SK-N-MC (cell line): ENCODE data around the gene TANC1.

Source experiments
- DNase-seq: peaks from one replicate; pipeline ENCODE4 v3.0.0-alpha.2; 2011; ENCODE audit warnings: low read depth, low spot score
- H3K27ac ChIP-seq: fragments of 200-600 bp; sonication (generic); 2 replicates; pipeline ENCODE4 v1.5.1; 2016; ENCODE audit warnings: mixed run types
- H3K36me3 ChIP-seq: fragments of 200-600 bp; sonication (generic); 2 replicates; pipeline ENCODE4 v1.6.1; 2017; ENCODE audit warnings: antibody characterized with exemption, low read length, mixed read lengths; ENCODE audit not compliant: insufficient read depth
- H3K4me3 ChIP-seq: fragments of 200-600 bp; sonication (generic); 2 replicates; pipeline ENCODE4 v1.5.1; 2016
- H3K9ac ChIP-seq: fragments of 200-600 bp; sonication (generic); 2 replicates; pipeline ENCODE4 v1.8.0; 2017; ENCODE audit warnings: mixed run types, mixed read lengths; ENCODE audit not compliant: insufficient read length
- H3K9me3 ChIP-seq: fragments of 200-600 bp; sonication (generic); 2 replicates; pipeline ENCODE4 v1.6.1; 2017; ENCODE audit warnings: low read depth, mild to moderate bottlenecking, antibody characterized with exemption, low read length, moderate library complexity, mixed read lengths
- EZH2 ChIP-seq: fragments of 200-600 bp; sonication (generic); IDR thresholded peaks from one replicate; pipeline ENCODE4 v1.6.1; 2017; ENCODE audit warnings: antibody characterized with exemption
- FOXP2 ChIP-seq: optimal IDR thresholded peaks from 2 replicates; pipeline ENCODE3; 2011; ENCODE audit warnings: mild to moderate bottlenecking, moderate library complexity; ENCODE audit not compliant: insufficient read depth; ENCODE audit errors: extremely low read length, control extremely low read depth
- POLR2AphosphoS5 ChIP-seq: IDR thresholded peaks from 2 replicates; pipeline ENCODE4 v1.6.1; 2012; ENCODE audit warnings: mild to moderate bottlenecking, low read depth, low read length, borderline replicate concordance

Gene TANC1

DNA sequence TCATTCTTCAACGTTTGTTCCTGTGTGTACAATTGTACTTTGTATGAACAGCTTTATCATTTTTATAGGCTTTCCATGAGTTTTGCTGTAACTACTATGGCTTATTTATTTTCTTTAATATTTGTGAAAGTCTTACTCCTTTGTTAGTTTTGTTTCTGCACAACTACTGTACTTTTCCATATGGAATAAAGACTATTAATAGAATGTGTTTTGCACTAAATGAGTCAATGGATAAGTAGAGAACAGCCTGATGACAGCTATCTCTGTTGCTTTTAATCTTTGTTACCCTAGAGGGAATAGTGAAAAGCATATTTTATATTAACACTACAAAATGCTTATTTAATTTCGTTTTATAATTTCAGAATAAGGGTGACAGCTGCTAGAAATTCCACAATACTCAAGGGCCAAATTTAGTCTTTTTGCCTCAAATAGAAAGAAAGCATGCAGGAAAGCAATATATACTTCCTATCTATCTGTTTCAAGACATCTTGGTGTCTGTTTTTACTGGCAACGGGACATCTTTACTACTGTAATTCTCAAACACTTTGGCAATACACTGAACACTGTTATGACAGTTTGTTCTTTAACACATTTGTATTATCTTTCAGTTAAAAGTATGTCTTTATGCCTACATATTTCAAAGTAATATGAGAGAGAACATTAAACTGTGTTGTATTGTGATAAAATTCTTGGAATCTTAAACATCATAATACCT lies 264.2 kb downstream of the TANC1 start:
- DNase-seq: no peak
- Histone ChIP-seq H3K9ac (no peak overlapping the region), H3K27ac (no peak overlapping the region), H3K36me3 (peaks cover 40% of the 10 kb centered on the region), H3K4me3 (no peak overlapping the region), H3K9me3 (no peaks in the 10 kb centered on the region)
- TF ChIP-seq FOXP2 (no peak), POLR2AphosphoS5 (no peak), EZH2 (no peak)

DNA sequence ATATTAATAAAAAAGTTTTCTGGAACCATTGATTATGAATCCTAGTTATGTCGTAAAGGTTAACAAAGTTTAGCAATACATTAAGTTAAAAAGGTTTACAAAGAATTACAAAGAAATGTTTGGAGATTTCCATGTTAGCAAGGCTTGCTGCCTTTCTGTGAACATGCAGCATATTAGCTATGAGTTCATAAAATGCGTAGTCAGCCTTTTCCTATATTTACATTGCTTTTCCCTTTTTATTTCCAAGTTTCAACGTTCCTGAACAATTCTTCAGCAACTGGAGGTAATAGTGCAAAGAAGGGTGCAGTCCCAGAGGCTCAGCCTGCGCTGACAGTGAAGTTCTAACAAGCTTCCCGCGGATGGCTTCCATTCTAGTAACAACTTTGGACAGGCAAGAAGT lies 266.4 kb downstream of the TANC1 start:
- no peak overlapping the region for H3K9ac ChIP-seq
- no peak for DNase-seq
- no peak overlapping the region for H3K4me3 ChIP-seq
- no peaks in the 10 kb centered on the region for H3K9me3 ChIP-seq
- TF ChIP-seq EZH2 (no peak), FOXP2 (no peak), POLR2AphosphoS5 (no peak)
- no peak overlapping the region for H3K27ac ChIP-seq
- peaks cover 40% of the 10 kb centered on the region for H3K36me3 ChIP-seq

DNA sequence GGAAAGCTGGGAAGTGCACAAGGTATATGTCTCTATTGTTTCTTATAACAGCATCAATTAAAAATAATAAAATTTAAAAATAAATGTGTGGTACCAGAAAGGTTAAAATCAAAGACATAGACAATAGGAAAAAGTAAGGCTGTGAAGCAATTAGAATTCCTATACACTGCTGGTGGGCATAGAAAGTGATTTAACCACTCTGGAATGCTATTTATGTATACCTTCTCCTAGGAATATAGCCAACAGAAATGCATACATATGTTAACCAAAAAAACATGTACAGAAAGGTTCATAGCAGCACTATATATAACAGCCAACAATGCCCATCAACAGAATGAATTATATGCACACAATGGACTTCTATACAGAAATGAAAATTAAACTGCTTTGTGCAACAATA lies 275.1 kb downstream of the TANC1 start:
- Histone ChIP-seq H3K36me3 (peaks cover 29% of the 10 kb centered on the region), H3K9me3 (peaks cover 6% of the 10 kb centered on the region; the same call in 1 of the 2 replicates), H3K9ac (no peak overlapping the region), H3K27ac (no peak overlapping the region; the same call in 1 of the 2 replicates), H3K4me3 (no peak overlapping the region)
- DNase-seq: no peak
- TF ChIP-seq POLR2AphosphoS5: no peak
- TF ChIP-seq FOXP2: no peak

DNA sequence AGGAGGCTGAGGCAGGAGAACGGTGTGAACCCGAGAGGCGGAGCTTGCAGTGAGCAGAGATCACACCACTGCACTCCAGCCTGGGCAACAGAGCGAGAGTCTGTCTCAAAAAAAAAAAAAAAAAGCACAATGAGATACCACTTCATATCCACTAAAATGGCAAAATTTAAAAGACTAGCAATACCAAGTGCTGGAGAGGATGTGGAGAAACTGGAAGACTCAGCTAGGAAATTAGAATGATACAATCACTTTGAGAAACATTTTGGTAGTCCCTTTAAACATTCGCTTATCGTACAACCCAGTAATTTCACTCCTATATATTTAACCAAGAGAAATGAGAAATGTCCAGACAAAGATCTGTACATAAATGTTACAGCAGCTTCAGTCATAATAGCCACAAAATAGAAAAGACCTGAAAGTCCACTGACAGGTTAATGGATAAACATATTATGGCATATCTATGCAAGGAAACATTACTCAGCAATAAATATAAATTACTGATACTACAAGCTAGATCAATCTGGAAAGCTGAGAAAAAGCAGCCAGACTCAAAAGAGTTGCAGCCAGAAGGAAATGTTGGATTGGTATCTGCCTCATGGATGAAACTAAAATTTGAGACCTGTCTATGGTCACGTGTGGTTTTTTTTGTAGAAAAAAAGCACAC lies 278.0 kb downstream of the TANC1 start:
- peaks cover 6% of the 10 kb centered on the region; the same call in 1 of the 2 replicates for H3K9me3 ChIP-seq
- H3K4me3 ChIP-seq: no peak overlapping the region
- TF ChIP-seq EZH2: no peak
- DNase-seq: no peak
- no peak overlapping the region for H3K27ac ChIP-seq
- H3K9ac ChIP-seq: no peak overlapping the region
- peaks cover 32% of the 10 kb centered on the region for H3K36me3 ChIP-seq

DNA sequence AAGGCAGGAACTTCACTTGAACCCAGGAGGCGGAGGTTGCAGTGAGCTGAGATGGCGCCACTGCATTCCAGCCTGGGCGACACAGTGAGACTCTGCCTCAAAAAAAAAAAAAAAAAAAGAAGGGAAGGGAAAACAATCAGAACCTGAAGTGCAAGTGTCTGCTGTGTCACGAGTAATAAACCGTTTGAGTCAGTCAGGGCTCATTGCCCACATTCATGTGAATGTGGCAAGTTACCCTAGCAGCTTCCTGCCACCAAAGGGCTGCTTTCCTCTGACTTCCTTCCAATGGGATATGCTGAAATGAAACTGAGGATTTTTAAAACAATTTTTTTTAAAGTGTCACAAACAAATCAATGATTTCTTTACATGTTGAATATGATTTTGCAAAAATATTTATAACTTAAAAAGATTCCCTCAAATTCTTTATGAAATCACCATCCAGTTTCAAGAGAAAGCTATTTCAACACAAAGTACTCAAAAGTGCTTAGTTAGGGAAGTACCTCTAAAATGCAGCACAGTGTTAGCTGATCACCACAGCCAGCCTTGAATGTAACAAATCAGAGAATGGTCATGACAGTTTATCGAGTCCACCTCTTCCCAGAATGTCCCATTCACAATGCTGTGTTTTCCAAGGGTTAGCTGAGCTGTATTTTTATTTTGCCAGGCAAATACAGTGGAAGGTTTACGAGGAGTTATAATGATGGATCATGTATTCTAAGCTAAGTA lies 281.7 kb downstream of the TANC1 start:
- peaks cover 6% of the 10 kb centered on the region; the same call in 1 of the 2 replicates for H3K9me3 ChIP-seq
- H3K4me3 ChIP-seq: no peak overlapping the region
- no peak for DNase-seq
- TF ChIP-seq POLR2AphosphoS5 (no peak), FOXP2 (no peak), EZH2 (no peak)
- no peak overlapping the region for H3K9ac ChIP-seq
- H3K27ac ChIP-seq: no peak overlapping the region
- peaks cover 29% of the 10 kb centered on the region for H3K36me3 ChIP-seq

DNA sequence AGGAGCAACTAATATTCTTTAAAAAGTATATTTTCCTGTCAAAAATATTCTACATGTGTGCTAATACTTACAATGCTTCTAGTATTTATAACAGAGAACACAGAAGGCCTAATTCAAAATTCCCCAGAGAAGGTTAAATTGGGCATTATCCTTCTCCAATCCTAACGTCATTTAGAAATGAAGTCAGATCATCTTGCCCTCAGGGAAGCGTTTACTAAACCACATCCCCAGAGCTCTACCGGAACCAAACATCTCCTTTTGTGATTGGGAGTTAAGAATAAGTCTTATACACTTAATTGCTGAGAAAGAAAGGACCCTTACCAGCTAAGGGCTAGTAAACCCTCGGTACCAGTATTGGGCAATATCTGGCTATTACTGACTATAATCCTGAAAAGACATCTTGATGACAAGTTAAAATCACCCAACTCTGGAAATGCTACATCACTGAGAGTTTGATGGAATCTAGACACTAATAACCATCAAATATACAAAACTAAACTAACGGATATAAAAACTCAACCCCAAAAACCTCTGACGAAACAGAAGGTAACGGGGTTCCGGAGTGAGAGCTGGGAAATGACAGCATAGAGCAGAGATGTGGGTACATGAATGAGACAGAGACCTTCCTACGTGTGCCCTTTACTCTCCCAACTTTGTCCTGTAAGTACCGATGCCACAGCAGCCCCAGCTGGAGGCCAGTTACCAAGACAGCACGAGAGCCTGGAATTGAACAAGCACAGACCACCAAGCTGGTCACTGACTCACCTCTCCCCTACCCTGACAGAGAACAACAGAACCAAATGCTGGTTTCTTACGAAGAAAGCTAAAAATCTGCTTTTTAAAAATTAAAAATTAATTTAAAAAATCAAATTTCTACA lies 283.1 kb downstream of the TANC1 start:
- Histone ChIP-seq H3K36me3 (peaks cover 26% of the 10 kb centered on the region), H3K9ac (no peak overlapping the region), H3K9me3 (peaks cover 5% of the 10 kb centered on the region; the same call in 1 of the 2 replicates), H3K27ac (no peak overlapping the region), H3K4me3 (no peak overlapping the region)
- DNase-seq: peak; percentile 71
- TF ChIP-seq FOXP2 (no peak), EZH2 (no peak), POLR2AphosphoS5 (no peak)

DNA sequence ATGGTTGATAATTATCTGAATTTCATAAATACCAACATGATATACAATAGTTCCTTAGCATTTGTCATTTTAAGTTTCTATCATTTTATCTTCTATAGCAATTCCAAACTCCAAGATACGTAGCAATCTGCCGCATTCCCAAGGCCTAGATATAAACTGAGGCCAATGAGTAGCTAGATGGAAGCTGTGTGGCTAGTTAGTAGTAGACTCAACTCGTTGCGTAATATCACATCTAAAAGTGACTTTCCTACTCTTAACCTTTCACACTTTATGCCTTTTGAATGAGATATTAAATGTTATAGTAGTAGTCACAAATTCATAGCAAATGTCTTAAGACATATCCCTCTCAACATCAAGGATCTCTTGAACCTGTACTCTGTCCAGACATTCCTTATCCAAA lies 284.5 kb downstream of the TANC1 start:
- no peak overlapping the region for H3K27ac ChIP-seq

More for the DNA sequence above, 284.5 kb downstream of the TANC1 start:
- no peak overlapping the region for H3K4me3 ChIP-seq
- H3K36me3 ChIP-seq: peaks cover 18% of the 10 kb centered on the region
- no peaks in the 10 kb centered on the region for H3K9me3 ChIP-seq
- no peak overlapping the region for H3K9ac ChIP-seq
- DNase-seq: no peak
- TF ChIP-seq FOXP2 (no peak), EZH2 (no peak), POLR2AphosphoS5 (no peak)
